ENCODE measurements around the gene IAH1.

DNA sequence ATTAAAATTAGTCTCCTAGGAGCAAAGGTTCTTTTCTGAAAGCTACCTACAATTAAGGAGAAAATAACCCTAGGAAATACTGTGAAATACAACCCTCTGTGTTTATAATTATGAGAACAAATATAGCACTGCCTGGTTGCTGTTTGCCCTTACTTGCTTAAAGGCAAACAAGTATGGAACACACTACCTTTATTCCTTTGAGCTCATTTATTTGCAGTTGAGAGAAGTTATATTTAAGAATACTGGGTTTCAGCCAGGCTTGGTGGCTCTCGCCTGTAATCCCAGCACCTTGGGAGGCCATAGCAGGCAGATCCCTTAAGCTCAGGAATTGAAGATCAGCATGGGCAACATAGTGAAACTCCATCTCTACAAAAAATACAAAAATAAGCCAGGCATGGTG is 23.1 kb upstream of the IAH1 start:
- TF ChIP-seq JUND (IDR thresholded peaks at IDR 0.05; ENCODE audit: borderline replicate concordance, low read depth, low read length), result no peak
- no peak for TF ChIP-seq JUND (tag; IDR thresholded peaks at IDR 0.05; ENCODE audit: borderline replicate concordance, low read depth, low read length)
- TF ChIP-seq RBM14 (IDR thresholded peaks at IDR 0.05; ENCODE audit: borderline replicate concordance, insufficient read depth, low read depth, low read length), result no peak
- TF ChIP-seq, protein P1, sequence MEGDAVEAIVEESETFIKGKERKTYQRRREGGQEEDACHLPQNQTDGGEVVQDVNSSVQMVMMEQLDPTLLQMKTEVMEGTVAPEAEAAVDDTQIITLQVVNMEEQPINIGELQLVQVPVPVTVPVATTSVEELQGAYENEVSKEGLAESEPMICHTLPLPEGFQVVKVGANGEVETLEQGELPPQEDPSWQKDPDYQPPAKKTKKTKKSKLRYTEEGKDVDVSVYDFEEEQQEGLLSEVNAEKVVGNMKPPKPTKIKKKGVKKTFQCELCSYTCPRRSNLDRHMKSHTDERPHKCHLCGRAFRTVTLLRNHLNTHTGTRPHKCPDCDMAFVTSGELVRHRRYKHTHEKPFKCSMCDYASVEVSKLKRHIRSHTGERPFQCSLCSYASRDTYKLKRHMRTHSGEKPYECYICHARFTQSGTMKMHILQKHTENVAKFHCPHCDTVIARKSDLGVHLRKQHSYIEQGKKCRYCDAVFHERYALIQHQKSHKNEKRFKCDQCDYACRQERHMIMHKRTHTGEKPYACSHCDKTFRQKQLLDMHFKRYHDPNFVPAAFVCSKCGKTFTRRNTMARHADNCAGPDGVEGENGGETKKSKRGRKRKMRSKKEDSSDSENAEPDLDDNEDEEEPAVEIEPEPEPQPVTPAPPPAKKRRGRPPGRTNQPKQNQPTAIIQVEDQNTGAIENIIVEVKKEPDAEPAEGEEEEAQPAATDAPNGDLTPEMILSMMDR (IDR thresholded peaks at IDR 0.05 in 2 of 3, conservative IDR thresholded peaks at IDR 0.05 in 1 of 3; ENCODE audit: insufficient read depth in 2 of 3, low read depth in 1 of 3, low read length in 3 of 3), result no peak
- TF ChIP-seq CEBPB (tag; IDR thresholded peaks at IDR 0.05), result no peak
- no peak for TF ChIP-seq HMG20B (CRISPR knock-in tag; IDR thresholded peaks at IDR 0.05)
- TF ChIP-seq, protein P2, sequence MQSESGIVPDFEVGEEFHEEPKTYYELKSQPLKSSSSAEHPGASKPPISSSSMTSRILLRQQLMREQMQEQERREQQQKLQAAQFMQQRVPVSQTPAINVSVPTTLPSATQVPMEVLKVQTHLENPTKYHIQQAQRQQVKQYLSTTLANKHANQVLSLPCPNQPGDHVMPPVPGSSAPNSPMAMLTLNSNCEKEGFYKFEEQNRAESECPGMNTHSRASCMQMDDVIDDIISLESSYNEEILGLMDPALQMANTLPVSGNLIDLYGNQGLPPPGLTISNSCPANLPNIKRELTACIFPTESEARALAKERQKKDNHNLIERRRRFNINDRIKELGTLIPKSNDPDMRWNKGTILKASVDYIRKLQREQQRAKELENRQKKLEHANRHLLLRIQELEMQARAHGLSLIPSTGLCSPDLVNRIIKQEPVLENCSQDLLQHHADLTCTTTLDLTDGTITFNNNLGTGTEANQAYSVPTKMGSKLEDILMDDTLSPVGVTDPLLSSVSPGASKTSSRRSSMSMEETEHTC (IDR thresholded peaks at IDR 0.05), result no peak
- TF ChIP-seq, protein P3, sequence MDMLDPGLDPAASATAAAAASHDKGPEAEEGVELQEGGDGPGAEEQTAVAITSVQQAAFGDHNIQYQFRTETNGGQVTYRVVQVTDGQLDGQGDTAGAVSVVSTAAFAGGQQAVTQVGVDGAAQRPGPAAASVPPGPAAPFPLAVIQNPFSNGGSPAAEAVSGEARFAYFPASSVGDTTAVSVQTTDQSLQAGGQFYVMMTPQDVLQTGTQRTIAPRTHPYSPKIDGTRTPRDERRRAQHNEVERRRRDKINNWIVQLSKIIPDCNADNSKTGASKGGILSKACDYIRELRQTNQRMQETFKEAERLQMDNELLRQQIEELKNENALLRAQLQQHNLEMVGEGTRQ (CRISPR knock-in tag; IDR thresholded peaks at IDR 0.05), result no peak
- TF ChIP-seq NR3C1 (CRISPR knock-in tag; IDR thresholded peaks at IDR 0.05), result no peak

Measured in K562 (cell line).